ENCODE data around the gene PLCL1.
"Not testable (repeated sequence)": the region's sequence is repeated elsewhere in the genome, so short reads cannot be mapped to it uniquely, and the experiment has no call there.

Gene PLCL1

GRCh38 chr2:197822333-197822732 is 17.9 kb downstream of the PLCL1 start:
- in situ Hi-C loops (cut with MboI; ENCODE audit: low sequenced_read_pairs, unreplicated experiment): no loop called here
- no peak for TF ChIP-seq CTCF (IDR thresholded peaks at IDR 0.05; ENCODE audit: borderline replicate concordance, control extremely low read depth, extremely low read depth, insufficient read depth, missing control alignments)
- no peak for DNase-seq (ENCODE audit: low spot score)

- no peak for DNase-seq (ENCODE audit: low spot score)
- no peak for TF ChIP-seq CTCF (IDR thresholded peaks at IDR 0.05; ENCODE audit: borderline replicate concordance, control extremely low read depth, extremely low read depth, insufficient read depth, missing control alignments)
- in situ Hi-C loops (cut with MboI; ENCODE audit: low sequenced_read_pairs, unreplicated experiment): no loop called here
These were observed 23.2 kb downstream of the PLCL1 start for GRCh38 chr2:197827618-197828017.

GRCh38 chr2:197828464-197829135 is 24.2 kb downstream of the PLCL1 start:
- no peak for DNase-seq (ENCODE audit: low spot score)
- in situ Hi-C loops (cut with MboI; ENCODE audit: low sequenced_read_pairs, unreplicated experiment): no loop called here
- TF ChIP-seq CTCF (IDR thresholded peaks at IDR 0.05; ENCODE audit: borderline replicate concordance, control extremely low read depth, extremely low read depth, insufficient read depth, missing control alignments): no peak

- in situ Hi-C loops (cut with MboI; ENCODE audit: low sequenced_read_pairs, unreplicated experiment); DNase-seq (ENCODE audit: low spot score): not testable (repeated sequence)
These were observed 30.4 kb downstream of the PLCL1 start for GRCh38 chr2:197834771-197835170.

GRCh38 chr2:197835293-197835692 is 30.9 kb downstream of the PLCL1 start:
- in situ Hi-C loops (cut with MboI; ENCODE audit: low sequenced_read_pairs, unreplicated experiment): no loop called here
- no peak for TF ChIP-seq CTCF (IDR thresholded peaks at IDR 0.05; ENCODE audit: borderline replicate concordance, control extremely low read depth, extremely low read depth, insufficient read depth, missing control alignments)
- no peak for DNase-seq (ENCODE audit: low spot score)

GRCh38 chr2:197838036-197838435 is 33.6 kb downstream of the PLCL1 start:
- TF ChIP-seq CTCF (IDR thresholded peaks at IDR 0.05; ENCODE audit: borderline replicate concordance, control extremely low read depth, extremely low read depth, insufficient read depth, missing control alignments): no peak
- peak; percentile 66 for DNase-seq (ENCODE audit: low spot score)
- in situ Hi-C loops (cut with MboI; ENCODE audit: low sequenced_read_pairs, unreplicated experiment): no loop called here

- DNase-seq (ENCODE audit: low spot score): no peak
- TF ChIP-seq CTCF (IDR thresholded peaks at IDR 0.05; ENCODE audit: borderline replicate concordance, control extremely low read depth, extremely low read depth, insufficient read depth, missing control alignments): no peak
- in situ Hi-C loops (cut with MboI; ENCODE audit: low sequenced_read_pairs, unreplicated experiment): no loop called here
These were observed 34.2 kb downstream of the PLCL1 start for GRCh38 chr2:197838579-197838978.

All from GM13976 (cell line).